ENCODE results near the gene PNPO.

The PNPO gene

GRCh38 chr17:47949946-47950345 lies 8.6 kb downstream of the PNPO start:
- DNase-seq (ENCODE audit: low read depth): no peak

DNA sequence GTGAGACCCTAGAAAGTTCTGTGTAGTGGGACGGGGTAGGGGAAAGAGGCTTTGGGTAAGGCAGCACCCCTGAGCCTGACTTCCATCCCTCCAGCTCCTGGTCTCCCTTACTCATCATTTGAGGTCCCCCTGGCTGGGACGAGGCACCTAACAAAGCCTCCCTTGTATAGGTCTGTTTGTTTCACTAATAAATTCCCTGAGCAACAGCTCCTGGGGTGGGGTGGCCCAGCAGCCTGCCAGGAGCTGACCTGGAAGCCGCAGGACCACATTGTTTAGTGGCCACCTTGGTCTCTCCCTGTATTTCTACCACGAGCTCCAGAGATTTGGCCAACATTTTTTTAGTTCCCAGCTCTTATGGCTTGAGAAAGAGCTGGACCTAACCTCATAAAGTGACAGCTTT lies 9.1 kb downstream of the PNPO start:
- no peak for DNase-seq (ENCODE audit: low read depth)

GRCh38 chr17:47952171-47953021 lies 11.0 kb downstream of the PNPO start:
- DNase-seq (ENCODE audit: low read depth): no peak

DNA sequence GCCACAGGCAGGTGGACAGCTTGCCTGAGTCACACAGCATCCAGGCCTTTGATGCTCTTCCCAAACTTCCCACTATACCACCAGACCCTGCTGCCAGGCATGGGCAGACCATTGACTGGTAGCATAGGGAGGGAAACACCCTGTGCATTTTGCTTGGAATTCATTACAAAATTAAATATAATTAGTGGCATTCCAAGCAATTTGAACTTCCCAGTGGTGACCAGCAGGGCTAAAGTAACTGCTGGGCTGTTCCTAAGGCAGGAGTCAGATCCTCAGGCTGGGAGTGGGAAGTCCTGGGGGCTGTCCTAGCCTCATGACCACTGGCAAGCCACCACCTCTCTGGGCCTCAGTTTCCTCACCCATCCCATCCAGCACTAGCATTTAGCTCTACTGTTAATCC lies 12.5 kb downstream of the PNPO start:
- no peak for DNase-seq (ENCODE audit: low read depth)

GRCh38 chr17:47955497-47956461 lies 14.4 kb downstream of the PNPO start:
- peak; percentile 49 for DNase-seq (ENCODE audit: low read depth)

DNA sequence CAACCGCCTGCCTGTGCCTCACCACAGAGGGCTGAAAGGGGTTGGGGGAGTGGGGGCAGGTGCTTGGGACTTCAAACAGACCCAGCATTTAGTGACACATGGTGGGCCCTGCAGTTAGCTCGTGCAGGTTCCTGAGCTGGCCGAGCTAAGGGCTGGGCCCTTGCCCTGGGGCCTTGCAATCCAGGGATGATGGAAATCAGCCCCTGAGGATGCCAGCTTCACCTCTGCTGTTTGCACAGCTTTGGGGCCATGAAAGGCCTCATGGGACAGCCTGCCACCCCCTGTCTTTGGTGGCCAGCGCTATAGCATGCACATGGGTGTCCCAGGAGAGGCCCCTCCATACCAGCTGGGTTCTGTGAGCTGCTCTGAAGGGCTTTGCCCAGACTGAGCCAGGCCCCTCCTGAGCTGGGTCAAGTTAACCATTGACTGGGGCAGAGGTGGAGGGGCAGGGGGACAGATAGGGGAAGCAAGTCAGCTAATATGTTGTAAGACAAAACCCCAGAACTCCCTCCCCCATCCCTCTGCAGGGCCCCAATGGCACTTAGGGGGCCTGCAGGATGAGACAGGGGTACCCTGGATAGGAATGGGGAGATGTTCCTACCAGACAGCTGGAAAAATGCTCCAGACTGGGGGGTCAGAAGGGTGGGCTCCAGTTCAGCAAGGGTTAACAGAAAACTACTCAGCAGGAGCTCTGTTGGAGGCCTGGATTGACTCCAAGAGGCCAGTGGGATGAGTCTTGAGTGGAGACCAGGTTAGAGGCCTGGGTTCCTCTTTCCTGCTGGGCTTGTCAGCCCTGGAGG lies 15.6 kb downstream of the PNPO start:
- DNase-seq (ENCODE audit: low read depth): peak; percentile 48

DNA sequence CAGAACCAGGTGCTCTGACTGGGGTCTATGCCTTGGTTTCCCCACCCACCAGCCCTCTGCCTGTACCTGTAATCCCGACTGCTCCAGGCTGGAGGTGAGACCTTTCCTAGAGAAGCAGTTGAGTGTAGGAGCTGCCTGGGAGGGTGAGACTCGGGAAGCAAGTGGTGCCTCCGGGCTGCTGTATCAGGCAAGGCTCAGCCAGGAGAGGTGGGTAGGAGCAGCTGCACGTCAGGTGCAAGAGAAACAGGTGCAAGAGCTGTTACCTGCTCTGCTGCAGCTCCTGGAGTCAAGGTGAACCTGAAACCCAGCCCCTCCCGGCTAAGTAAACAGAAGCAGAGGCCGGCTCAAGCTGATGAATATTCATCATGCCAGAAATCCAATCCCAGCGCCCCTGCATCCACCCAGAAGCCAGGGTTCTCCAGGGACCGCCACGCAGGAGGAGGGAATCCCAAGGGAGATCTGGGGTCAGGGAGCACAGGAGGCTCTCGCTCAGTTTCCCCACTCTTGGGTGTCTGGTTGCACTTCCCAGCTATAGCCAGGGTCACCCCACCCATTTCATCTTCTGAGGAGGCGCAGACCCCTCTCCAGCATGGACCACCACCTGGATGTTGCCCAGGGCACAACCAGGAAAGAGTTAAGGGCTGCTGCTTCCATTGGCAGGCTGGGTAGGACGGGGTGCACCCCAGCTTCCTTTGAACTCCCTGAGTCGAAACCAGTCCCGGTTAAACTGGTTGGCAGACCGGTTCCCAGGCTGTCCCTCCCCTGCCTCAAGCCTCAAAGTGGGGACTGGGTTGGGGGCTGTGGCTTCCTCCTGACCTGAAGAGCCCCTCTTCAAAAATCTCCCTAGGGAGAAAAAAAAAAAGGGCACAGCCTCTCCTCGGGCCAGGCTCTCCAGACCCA lies 16.5 kb downstream of the PNPO start, which contains the start of gene PRR15L:
Gene PRR15L, minus strand, starts transcription at position 293 of the 900 bp plus-strand sequence. CDS start 4,649 bp downstream, outside the sequence.
- no peak for DNase-seq (ENCODE audit: low read depth)

- DNase-seq (ENCODE audit: low read depth): no peak
Observed at GRCh38 chr17:47959825-47960655, 18.7 kb downstream of the PNPO start.

GRCh38 chr17:47961406-47961805 lies 20.0 kb downstream of the PNPO start:
- DNase-seq (ENCODE audit: low read depth): no peak

GRCh38 chr17:47962901-47963300 lies 21.5 kb downstream of the PNPO start:
- no peak for DNase-seq (ENCODE audit: low read depth)

DNA sequence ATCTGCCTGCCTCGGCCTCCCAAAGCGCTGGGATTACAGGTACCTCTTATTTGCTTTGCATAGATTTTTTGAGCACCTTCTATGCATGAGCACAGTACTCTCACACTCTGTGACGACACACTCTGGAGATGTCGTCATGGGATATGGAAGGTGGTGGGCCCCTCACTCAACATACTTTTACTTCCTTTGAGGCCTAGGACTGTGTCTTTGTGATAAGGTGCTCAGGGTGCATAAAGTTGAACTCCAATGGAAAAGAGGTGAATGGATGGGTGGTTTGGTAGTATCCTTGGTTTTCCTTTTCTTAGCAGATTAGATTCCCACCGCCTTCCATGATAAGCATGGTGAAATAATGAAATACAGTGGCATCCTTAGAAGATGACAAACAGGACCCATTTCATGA lies 23.5 kb downstream of the PNPO start:
- DNase-seq (ENCODE audit: low read depth): no peak

DNA sequence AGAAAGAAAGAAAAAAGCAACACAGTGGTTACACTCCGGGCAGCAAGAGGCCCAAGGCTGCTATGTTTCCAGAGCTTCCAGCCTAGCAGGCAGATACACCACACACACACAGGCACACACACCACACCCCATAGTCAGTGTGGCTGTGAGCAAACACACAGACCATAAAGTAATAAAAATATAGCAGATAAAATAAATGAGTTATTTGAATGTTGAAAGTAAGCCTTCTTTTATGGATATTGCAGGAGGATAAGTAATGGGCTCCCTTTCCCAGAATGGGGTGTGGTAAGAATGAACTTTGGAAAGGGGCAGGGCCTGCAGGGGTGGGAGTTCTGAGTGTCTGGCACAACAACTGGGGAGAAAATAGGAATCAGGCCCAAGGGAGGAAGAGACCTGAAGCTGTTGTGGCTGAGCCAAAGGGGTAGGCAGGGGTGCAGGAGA lies 24.7 kb downstream of the PNPO start:
- DNase-seq (ENCODE audit: low read depth): peak; percentile 68

- DNase-seq (ENCODE audit: low read depth): peak; percentile 89
Observed at GRCh38 chr17:47967607-47968252, 26.4 kb downstream of the PNPO start.

DNA sequence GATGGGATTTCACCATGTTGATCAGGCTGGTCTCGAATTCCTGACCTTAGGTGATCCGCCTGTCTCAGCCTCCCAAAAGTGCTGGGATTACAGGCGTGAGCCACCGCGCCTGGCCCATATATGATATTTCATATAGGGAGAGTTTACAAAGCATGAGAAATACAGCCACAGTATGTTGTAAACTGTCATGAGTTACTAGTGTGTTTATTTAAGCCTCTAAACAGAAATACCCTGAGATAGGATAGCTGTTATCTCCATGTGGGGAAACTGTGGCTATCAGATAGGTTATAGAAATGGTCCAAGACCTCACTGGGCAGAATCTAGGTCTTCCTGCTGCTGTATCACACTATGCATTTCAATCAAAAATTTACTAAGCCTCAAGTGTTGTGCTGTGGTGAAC lies 27.5 kb downstream of the PNPO start:
- peak; percentile 71 for DNase-seq (ENCODE audit: low read depth)

- DNase-seq (ENCODE audit: low read depth): no peak
Observed at GRCh38 chr17:47969930-47970724, 28.8 kb downstream of the PNPO start.

DNA sequence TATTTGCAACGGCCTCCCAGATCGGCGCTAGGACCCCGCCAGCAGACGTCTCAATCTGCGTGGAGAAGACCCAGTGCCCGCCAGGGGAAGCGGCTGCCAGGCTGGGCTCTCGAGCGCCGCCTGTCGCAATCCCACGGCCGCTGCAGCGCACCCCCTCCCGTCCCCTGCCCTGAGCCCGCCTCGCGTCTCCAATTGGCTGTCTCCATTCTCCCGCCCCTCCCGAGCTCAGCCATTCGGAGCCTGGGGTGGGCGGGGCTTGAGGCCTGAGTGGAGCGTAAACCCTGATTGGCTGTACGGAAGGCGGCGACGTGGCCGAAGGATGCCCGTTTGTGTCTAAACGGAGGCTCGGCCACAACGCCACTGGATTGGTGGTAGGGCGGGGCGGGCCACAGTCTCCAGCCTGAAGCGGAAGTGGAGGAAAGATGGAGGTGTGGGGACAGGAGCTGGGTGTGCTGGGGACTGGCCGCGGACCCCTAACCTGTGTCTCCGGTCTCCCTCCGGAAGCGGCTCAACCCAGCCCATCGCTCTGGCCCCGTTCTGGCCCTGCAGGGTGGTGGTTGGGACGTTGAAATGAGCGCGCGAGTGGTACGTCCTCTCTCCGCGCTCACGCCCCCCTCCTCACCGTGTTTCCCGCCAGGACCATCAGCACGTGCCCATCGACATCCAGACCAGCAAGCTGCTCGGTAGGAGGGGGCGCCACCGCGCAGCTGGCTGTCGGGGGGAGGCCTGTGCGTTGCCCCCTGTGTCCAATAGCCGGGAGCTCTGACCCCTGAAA lies 29.5 kb downstream of the PNPO start, which contains the start of gene CDK5RAP3:
Gene CDK5RAP3, plus strand, starts transcription at position 389 of the 775 bp plus-strand sequence. Its CDS starts 34 bp downstream, at position 423.
- DNase-seq (ENCODE audit: low read depth): peak; percentile 98

- no peak for DNase-seq (ENCODE audit: low read depth)
Observed at GRCh38 chr17:47973541-47973940, 32.2 kb downstream of the PNPO start.

Measured in amniotic epithelial cell (primary cell).